ENCODE data around the gene GLE1. TPM values are rescaled to one million over a fixed set of nuclear protein-coding genes. Genes with fewer than 3 reads are reported as not detected.

GLE1 gene
- polyA plus RNA-seq (2013, experiment 1 of 2): 12.1 TPM
- polyA plus RNA-seq (2013, experiment 2 of 2): 11.8 TPM

GRCh38 chr9:128504485-128505413, at the start of gene GLE1:
GLE1 (plus strand) TSS chr9:128504719; CDS start chr9:128504806, 87 bp downstream.
- no peak within 1 kb of the TSS for H2BK12ac ChIP-seq (ENCODE audit: low read length)
- no CpG with 5 or more reads among the region's 64 CpGs for WGBS, 2 donors (ENCODE audit: extremely low coverage in 2 of 2, insufficient read length in 2 of 2, insufficient replicate concordance in 1 of 2)
- H2BK5ac ChIP-seq (ENCODE audit: low read length): no peak within 1 kb of the TSS
- H2BK15ac ChIP-seq (ENCODE audit: low read length): no peak within 1 kb of the TSS
- no peak within 1 kb of the TSS for H2BK120ac ChIP-seq (ENCODE audit: low read depth, low read length)
- H3K4me2 ChIP-seq (ENCODE audit: insufficient read depth, low read length, poor library complexity, severe bottlenecking): peak within 1 kb of the TSS; percentile 76
- no peak within 1 kb of the TSS for H3K4ac ChIP-seq (ENCODE audit: low read length)
- peak within 1 kb of the TSS; percentile 96 for H3K18ac ChIP-seq (ENCODE audit: low read length)
- H2AFZ ChIP-seq (ENCODE audit: low read length): peak within 1 kb of the TSS; percentile 93
- peak within 1 kb of the TSS; percentile 81 for H3K23ac ChIP-seq (ENCODE audit: low read depth, low read length, poor library complexity)
- peaks cover 9 to 50% of the 10 kb centered on the region in 2 donors for H3K36me3 ChIP-seq (replicated peaks in 1 of 2; ENCODE audit: control insufficient read depth in 2 of 2, insufficient read depth in 2 of 2, low read length in 2 of 2)
- peak within 1 kb of the TSS; percentile 87 to 93 for H3K4me3 ChIP-seq (ENCODE audit: low read length in 2 of 2)
- H4K91ac ChIP-seq (ENCODE audit: low read depth, low read length, poor library complexity): no peak within 1 kb of the TSS
- DNase-seq (ENCODE audit: low spot score): peak; percentile 92
- H2AK5ac ChIP-seq (ENCODE audit: low read depth, low read length): no peak within 1 kb of the TSS
- H4K8ac ChIP-seq (ENCODE audit: low read depth, low read length): no peak within 1 kb of the TSS
- H3K4me1 ChIP-seq (ENCODE audit: control insufficient read depth in 2 of 2, insufficient read depth in 1 of 2, low read depth in 1 of 2, low read length in 2 of 2): peaks cover 4% of the 10 kb centered on the region in 2 donors
- peak within 1 kb of the TSS; percentile 32 for H3K14ac ChIP-seq (ENCODE audit: low read length)
- H3K9ac ChIP-seq (ENCODE audit: low read depth, low read length, poor library complexity): peak within 1 kb of the TSS; percentile 94
- no peaks in the 10 kb centered on the region for H3K9me3 ChIP-seq (replicated peaks in 1 of 2; ENCODE audit: control insufficient read depth in 2 of 2, insufficient read depth in 1 of 2, low read depth in 1 of 2, low read length in 2 of 2)
- H3K27ac ChIP-seq (replicated peaks; ENCODE audit: low read length): peak within 1 kb of the TSS; percentile 44
- H3K79me1 ChIP-seq (ENCODE audit: low read depth, low read length): peaks cover 3% of the 10 kb centered on the region
- no peaks in the 10 kb centered on the region for H3K27me3 ChIP-seq (ENCODE audit: control insufficient read depth in 3 of 3, insufficient read depth in 3 of 3, low read depth in 1 of 3, low read length in 3 of 3)

DNA sequence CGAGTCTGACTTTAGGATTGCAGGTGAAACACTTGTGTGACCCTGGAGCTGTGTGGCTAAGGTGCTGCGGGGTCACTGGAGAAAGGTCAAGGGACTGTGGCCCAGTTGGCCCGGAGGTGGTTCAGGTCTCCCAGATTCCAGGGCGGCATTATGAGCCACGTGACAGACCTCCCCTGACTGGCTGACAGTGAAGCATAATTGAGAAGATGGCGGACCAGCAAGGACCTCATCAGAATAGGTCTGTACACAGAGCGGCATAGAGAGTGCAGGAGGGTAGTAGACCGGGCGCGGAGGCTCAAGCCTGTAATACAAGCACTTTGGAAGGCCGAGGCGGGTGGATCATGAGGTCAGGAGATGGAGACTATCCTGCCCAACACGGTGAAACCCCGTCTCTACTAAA, 49.5 kb upstream of the GLE1 start:
- Histone ChIP-seq H3K79me1 (ENCODE audit: low read depth, low read length) (peaks cover 3% of the 10 kb centered on the region), H3K4me1 (ENCODE audit: control insufficient read depth in 2 of 2, insufficient read depth in 1 of 2, low read depth in 1 of 2, low read length in 2 of 2) (peaks cover 5% of the 10 kb centered on the region in 2 donors), H2AFZ (ENCODE audit: low read length) (peak overlapping the region; percentile 58), H2BK120ac (ENCODE audit: low read depth, low read length) (no peak overlapping the region), H3K9ac (ENCODE audit: low read depth, low read length, poor library complexity) (no peak overlapping the region), H3K4ac (ENCODE audit: low read length) (no peak overlapping the region), H4K91ac (ENCODE audit: low read depth, low read length, poor library complexity) (no peak overlapping the region), H3K14ac (ENCODE audit: low read length) (no peak overlapping the region), H3K23ac (ENCODE audit: low read depth, low read length, poor library complexity) (no peak overlapping the region), H2BK5ac (ENCODE audit: low read length) (no peak overlapping the region), H2BK12ac (ENCODE audit: low read length) (no peak overlapping the region), H3K4me3 (ENCODE audit: low read length in 2 of 2) (peak overlapping the region in 1 of 2 donors; percentile 9), H3K18ac (ENCODE audit: low read length) (no peak overlapping the region), H3K36me3 (replicated peaks in 1 of 2; ENCODE audit: control insufficient read depth in 2 of 2, insufficient read depth in 2 of 2, low read length in 2 of 2) (peaks cover 2 to 12% of the 10 kb centered on the region in 2 donors), H2BK15ac (ENCODE audit: low read length) (no peak overlapping the region), H3K27me3 (ENCODE audit: control insufficient read depth in 3 of 3, insufficient read depth in 3 of 3, low read depth in 1 of 3, low read length in 3 of 3) (peaks cover 0 to 4% (median 2%) of the 10 kb centered on the region in 3 experiments), H3K27ac (replicated peaks; ENCODE audit: low read length) (no peak overlapping the region), H3K9me3 (replicated peaks in 1 of 2; ENCODE audit: control insufficient read depth in 2 of 2, insufficient read depth in 1 of 2, low read depth in 1 of 2, low read length in 2 of 2) (no peaks in the 10 kb centered on the region), H4K8ac (ENCODE audit: low read depth, low read length) (no peak overlapping the region), H2AK5ac (ENCODE audit: low read depth, low read length) (peak overlapping the region; percentile 52), H3K4me2 (ENCODE audit: insufficient read depth, low read length, poor library complexity, severe bottlenecking) (no peak overlapping the region)
- DNase-seq (ENCODE audit: low spot score): no peak
- no CpG with 5 or more reads among the region's 14 CpGs for WGBS, 2 donors (ENCODE audit: extremely low coverage in 2 of 2, insufficient read length in 2 of 2, insufficient replicate concordance in 1 of 2)

GRCh38 chr9:128455849-128456612, 48.5 kb upstream of the GLE1 start, which contains the start of gene ODF2:
ODF2 (plus strand) TSS chr9:128456006; CDS start chr9:128456092, 86 bp downstream.
- Histone ChIP-seq H3K27ac (replicated peaks; ENCODE audit: low read length) (peak within 1 kb of the TSS; percentile 79), H4K8ac (ENCODE audit: low read depth, low read length) (no peak within 1 kb of the TSS), H2BK15ac (ENCODE audit: low read length) (no peak within 1 kb of the TSS), H3K18ac (ENCODE audit: low read length) (peak within 1 kb of the TSS; percentile 90), H3K27me3 (ENCODE audit: control insufficient read depth in 3 of 3, insufficient read depth in 3 of 3, low read depth in 1 of 3, low read length in 3 of 3) (peaks cover 0 to 4% (median 2%) of the 10 kb centered on the region in 3 experiments), H3K79me1 (ENCODE audit: low read depth, low read length) (peaks cover 5% of the 10 kb centered on the region), H2BK5ac (ENCODE audit: low read length) (peak within 1 kb of the TSS; percentile 95), H2AFZ (ENCODE audit: low read length) (peak within 1 kb of the TSS; percentile 91), H3K4me3 (ENCODE audit: low read length in 2 of 2) (peak within 1 kb of the TSS; percentile 57 to 87), H2BK12ac (ENCODE audit: low read length) (peak within 1 kb of the TSS; percentile 84), H4K91ac (ENCODE audit: low read depth, low read length, poor library complexity) (no peak within 1 kb of the TSS), H3K36me3 (replicated peaks in 1 of 2; ENCODE audit: control insufficient read depth in 2 of 2, insufficient read depth in 2 of 2, low read length in 2 of 2) (peaks cover 9 to 23% of the 10 kb centered on the region in 2 donors), H3K4me1 (ENCODE audit: control insufficient read depth in 2 of 2, insufficient read depth in 1 of 2, low read depth in 1 of 2, low read length in 2 of 2) (peaks cover 5% of the 10 kb centered on the region in 2 donors), H3K4me2 (ENCODE audit: insufficient read depth, low read length, poor library complexity, severe bottlenecking) (peak within 1 kb of the TSS; percentile 91), H2BK120ac (ENCODE audit: low read depth, low read length) (no peak within 1 kb of the TSS), H3K14ac (ENCODE audit: low read length) (peak within 1 kb of the TSS; percentile 82), H3K23ac (ENCODE audit: low read depth, low read length, poor library complexity) (peak within 1 kb of the TSS; percentile 91), H3K9ac (ENCODE audit: low read depth, low read length, poor library complexity) (peak within 1 kb of the TSS; percentile 95), H3K4ac (ENCODE audit: low read length) (no peak within 1 kb of the TSS), H3K9me3 (replicated peaks in 1 of 2; ENCODE audit: control insufficient read depth in 2 of 2, insufficient read depth in 1 of 2, low read depth in 1 of 2, low read length in 2 of 2) (no peaks in the 10 kb centered on the region), H2AK5ac (ENCODE audit: low read depth, low read length) (peak within 1 kb of the TSS; percentile 52)
- DNase-seq (ENCODE audit: low spot score): peak; percentile 95
- WGBS, 2 donors (ENCODE audit: extremely low coverage in 2 of 2, insufficient read length in 2 of 2, insufficient replicate concordance in 1 of 2): no CpG with 5 or more reads among the region's 82 CpGs

Measured in neuronal stem cell (in vitro differentiated cells).